IMR-90 (cell line): ENCODE data around the gene MUC20. TPM values are rescaled to one million over a fixed set of nuclear protein-coding genes. Genes with fewer than 3 reads are reported as not detected.

ENCODE experiments used
- ATAC-seq: fragments of 200-7000 bp; cut with Tn5 transposase; 2 replicates; pipeline ENCODE4 v1.9.1; 2020; ENCODE audit warnings: low read depth, mild to moderate bottlenecking, moderate library complexity
- BruUV-seq: library from RNA; stranded (reverse); fragments of 400-500 nt; replicated peaks from 2 replicates; lab custom pipeline; 2021; lab: Mats Ljungman, UMichigan
- CTCF ChIA-PET: fragments of 300-600 bp; formaldehyde crosslinking; extraction: SDS; loops from one replicate; lab custom pipeline; 2021; ENCODE audit warnings: antibody characterized with exemption; lab: Yijun Ruan, JAX
- POLR2A ChIA-PET: fragments of 300-600 bp; sonication (Branson Sonifier 250); formaldehyde crosslinking; loops from one replicate; lab custom pipeline; 2022; ENCODE audit warnings: antibody characterized with exemption; ENCODE audit not compliant: unreplicated experiment; lab: Charles Lee
- DNase-seq: peaks from one replicate; pipeline ENCODE4 v3.0.0; 2013
- H2AFZ ChIP-seq: replicated peaks from 2 replicates; pipeline ENCODE3; 2013; ENCODE audit warnings: low read length, mild to moderate bottlenecking; ENCODE audit not compliant: poor library complexity
- H2AK5ac ChIP-seq: 2 replicates; pipeline ENCODE4 v1.6.1; 2013; ENCODE audit warnings: low read depth, low read length, inconsistent platforms
- H2AK9ac ChIP-seq: replicated peaks from 2 replicates; pipeline ENCODE3; 2013; ENCODE audit warnings: mild to moderate bottlenecking, low read depth, low read length, moderate library complexity; ENCODE audit not compliant: poor library complexity
- H2BK120ac ChIP-seq: 2 replicates; pipeline ENCODE4 v1.6.1; 2013; ENCODE audit warnings: low read depth, low read length, inconsistent platforms
- H2BK15ac ChIP-seq: 3 replicates; pipeline ENCODE4 v1.6.1; 2013; ENCODE audit warnings: low read depth, low read length, inconsistent platforms
- H2BK20ac ChIP-seq: 2 replicates; pipeline ENCODE4 v1.6.1; 2013; ENCODE audit warnings: low read depth, mild to moderate bottlenecking, inconsistent platforms, low read length, moderate library complexity
- H2BK5ac ChIP-seq: 2 replicates; pipeline ENCODE4 v1.6.1; 2013; ENCODE audit warnings: mild to moderate bottlenecking, low read depth, low read length, inconsistent platforms; ENCODE audit not compliant: poor library complexity, severe bottlenecking
- H3K14ac ChIP-seq: replicated peaks from 2 replicates; pipeline ENCODE4 v1.6.1; 2013; ENCODE audit warnings: low read depth, low read length, inconsistent platforms
- H3K18ac ChIP-seq: 2 replicates; pipeline ENCODE4 v1.6.1; 2013; ENCODE audit warnings: low read depth, low read length, control low read depth
- H3K23ac ChIP-seq: 2 replicates; pipeline ENCODE4 v1.6.1; 2013; ENCODE audit warnings: low read depth, low read length, inconsistent platforms
- H3K27ac ChIP-seq: 2 replicates; pipeline ENCODE4 v1.5.1; 2013; ENCODE audit warnings: mild to moderate bottlenecking, control low read depth, low read length; ENCODE audit not compliant: insufficient read depth
- H3K27me3 ChIP-seq: 2 replicates; pipeline ENCODE4 v1.6.1; 2013; ENCODE audit warnings: low read length; ENCODE audit not compliant: control insufficient read depth, insufficient read depth
- H3K36me3 ChIP-seq: 2 replicates; pipeline ENCODE4 v1.6.1; 2013; ENCODE audit warnings: low read length, mixed read lengths; ENCODE audit not compliant: control insufficient read depth, insufficient read depth
- H3K4ac ChIP-seq: 2 replicates; pipeline ENCODE4 v1.6.1; 2013; ENCODE audit warnings: low read depth, low read length, inconsistent platforms
- H3K4me1 ChIP-seq: 2 replicates; pipeline ENCODE4 v1.6.1; 2013; ENCODE audit warnings: low read length, mixed read lengths; ENCODE audit not compliant: control insufficient read depth, insufficient read depth
- H3K4me2 ChIP-seq: 2 replicates; pipeline ENCODE4 v1.6.1; 2013; ENCODE audit warnings: low read depth, mild to moderate bottlenecking, control low read depth, low read length, moderate library complexity
- H3K4me3 ChIP-seq: 2 replicates; pipeline ENCODE4 v1.5.1; 2013; ENCODE audit warnings: low read depth, mild to moderate bottlenecking, control low read depth, low read length, moderate library complexity; ENCODE audit not compliant: insufficient read depth
- H3K56ac ChIP-seq: 2 replicates; pipeline ENCODE4 v1.6.1; 2013; ENCODE audit warnings: low read length, inconsistent platforms; ENCODE audit not compliant: insufficient read depth; ENCODE audit errors: extremely low read depth
- H3K79me1 ChIP-seq, 2 experiments: 2 replicates each; pipeline ENCODE4 v1.6.1; 2013; ENCODE audit warnings: low read length in 2 of 2, inconsistent platforms in 1 of 2, low read depth in 1 of 2
- H3K9ac ChIP-seq: 2 replicates; pipeline ENCODE4 v1.6.1; 2013; ENCODE audit warnings: low read depth, low read length, control low read depth
- H3K9me1 ChIP-seq: 2 replicates; pipeline ENCODE4 v1.6.1; 2013; ENCODE audit warnings: low read length, inconsistent platforms; ENCODE audit not compliant: insufficient read depth
- H3K9me3 ChIP-seq: 2 replicates; pipeline ENCODE4 v1.6.1; 2013; ENCODE audit warnings: low read length; ENCODE audit not compliant: control insufficient read depth, insufficient read depth
- H4K20me1 ChIP-seq: 2 replicates; pipeline ENCODE4 v1.6.1; 2013; ENCODE audit warnings: low read length, inconsistent platforms; ENCODE audit not compliant: insufficient read depth
- H4K5ac ChIP-seq: 2 replicates; pipeline ENCODE4 v1.6.1; 2013; ENCODE audit warnings: mild to moderate bottlenecking, low read depth, low read length, control low read depth
- H4K8ac ChIP-seq, 2 experiments: 2 replicates each; pipeline ENCODE4 v1.6.1; 2013; ENCODE audit warnings: low read depth in 2 of 2, low read length in 2 of 2, control low read depth in 1 of 2, inconsistent platforms in 1 of 2
- H4K91ac ChIP-seq: 2 replicates; pipeline ENCODE4 v1.6.1; 2013; ENCODE audit warnings: low read depth, low read length, inconsistent platforms; ENCODE audit not compliant: insufficient read depth
- BHLHE40 ChIP-seq: fragments of 150-350 bp; IDR thresholded peaks from 2 replicates; pipeline ENCODE4 v1.6.1; 2016; ENCODE audit warnings: mild to moderate bottlenecking, low read depth, low read length
- CEBPB ChIP-seq: IDR thresholded peaks from 2 replicates; pipeline ENCODE4 v1.6.1; 2012; ENCODE audit warnings: low read depth, low read length, improper control_type of control experiment
- CHD1 ChIP-seq: IDR thresholded peaks from 2 replicates; pipeline ENCODE4 v1.6.1; 2012; ENCODE audit warnings: low read depth, low read length, improper control_type of control experiment
- CTCF ChIP-seq: conservative IDR thresholded peaks from 2 replicates; pipeline ENCODE4 v1.5.1; 2012; ENCODE audit warnings: mild to moderate bottlenecking, low read depth, low read length, improper control_type of control experiment
- ELK1 ChIP-seq: fragments of 150-350 bp; IDR thresholded peaks from 2 replicates; pipeline ENCODE4 v1.6.1; 2016; ENCODE audit warnings: low read depth, mild to moderate bottlenecking, low read length, moderate library complexity, borderline replicate concordance
- FOS ChIP-seq: fragments of 150-350 bp; IDR thresholded peaks from 2 replicates; pipeline ENCODE4 v1.6.1; 2016; ENCODE audit warnings: low read depth, low read length
- MAFK ChIP-seq: IDR thresholded peaks from 2 replicates; pipeline ENCODE4 v1.6.1; 2012; ENCODE audit warnings: low read depth, low read length, improper control_type of control experiment
- MAZ ChIP-seq: IDR thresholded peaks from 2 replicates; pipeline ENCODE4 v1.6.1; 2012; ENCODE audit warnings: low read depth, mild to moderate bottlenecking, low read length, improper control_type of control experiment, moderate library complexity, borderline replicate concordance
- MXI1 ChIP-seq: IDR thresholded peaks from 2 replicates; pipeline ENCODE4 v1.6.1; 2012; ENCODE audit warnings: low read depth, mild to moderate bottlenecking, low read length, moderate library complexity, borderline replicate concordance
- NFE2L2 ChIP-seq: fragments of 150-350 bp; IDR thresholded peaks from 2 replicates; pipeline ENCODE4 v1.6.1; 2016; ENCODE audit warnings: low read depth, mild to moderate bottlenecking, low read length
- POLR2A ChIP-seq: IDR thresholded peaks from 2 replicates; pipeline ENCODE4 v1.6.1; 2012; ENCODE audit warnings: mild to moderate bottlenecking, low read depth, low read length
- RAD21 ChIP-seq: IDR thresholded peaks from 2 replicates; pipeline ENCODE4 v1.6.1; 2012; ENCODE audit warnings: low read length, improper control_type of control experiment
- RCOR1 ChIP-seq: IDR thresholded peaks from 2 replicates; pipeline ENCODE4 v1.6.1; 2012; ENCODE audit warnings: mild to moderate bottlenecking, low read length, improper control_type of control experiment; ENCODE audit not compliant: insufficient replicate concordance
- RFX5 ChIP-seq: IDR thresholded peaks from 2 replicates; pipeline ENCODE4 v1.8.0; 2012; ENCODE audit warnings: low read depth, mild to moderate bottlenecking, low read length, moderate library complexity
- SMC3 ChIP-seq: fragments of 150-350 bp; IDR thresholded peaks from 2 replicates; pipeline ENCODE4 v1.6.1; 2016; ENCODE audit warnings: low read depth, mild to moderate bottlenecking, antibody characterized with exemption, low read length, moderate library complexity
- USF2 ChIP-seq: fragments of 150-350 bp; IDR thresholded peaks from 2 replicates; pipeline ENCODE4 v1.6.1; 2017; ENCODE audit warnings: mild to moderate bottlenecking, antibody characterized with exemption, low read length, low read depth
- WGBS, 2 experiments: methylation state at CpG; one replicate each; pipeline versions ENCODE4 v1.1.5 to v1.1.7; 2013; ENCODE audit warnings: missing lambda C conversion rate in 2 of 2; ENCODE audit not compliant: insufficient read length in 1 of 2; ENCODE audit errors: extremely low coverage in 2 of 2; 5-methylcytosine and 5-hydroxymethylcytosine counted together
- dilution Hi-C: fragments of 300-500 bp; cut with HindIII; formaldehyde crosslinking; loops from one replicate; pipeline ENCODE4 v1.14.3; 2018; ENCODE audit warnings: low sequenced_read_pairs; ENCODE audit not compliant: unreplicated experiment
- in situ Hi-C: fragments of 300-500 bp; cut with MboI; formaldehyde crosslinking; loops from 3 replicates; pipeline ENCODE4 v1.14.3; 2019; ENCODE audit warnings: low sequenced_read_pairs, inconsistent platforms, mixed read lengths
- intact Hi-C: fragments of 100-400 bp; cut with micrococcal nuclease; formaldehyde crosslinking; loops from 2 replicates; pipeline ENCODE4 v1.10.0; 2022
- polyA plus RNA-seq, 3 experiments: library from polyadenylated mRNA; depleted of rRNA; stranded (reverse); fragments of >200 nt; gene quantifications; 2 replicates each; pipeline ENCODE4 v1.2.3, GENCODE V29; 2012; ENCODE audit warnings: low replicate concordance in 1 of 3
- total RNA-seq: library from RNA; depleted of rRNA; stranded (reverse); fragments of >200 nt; gene quantifications from 2 replicates; pipeline ENCODE4 v1.2.3, GENCODE V29; 2012

MUC20 gene
- total and polyA plus RNA-seq, 2 of the 4 experiments (the other 2 are of a cell fraction) = 0.12 TPM; not detected in 1

- ChIA-PET CTCF (no interaction called here), POLR2A (no interaction called here)
- intact Hi-C loops = no loop called here
- Histone ChIP-seq H2BK5ac (no peak overlapping the region), H2BK15ac (no peak overlapping the region), H3K14ac (no peak overlapping the region), H2AFZ (no peak overlapping the region), H3K4me2 (no peak overlapping the region), H3K56ac (no peak overlapping the region), H3K9ac (no peak overlapping the region), H3K9me3 (no peaks in the 10 kb centered on the region), H3K27ac (no peak overlapping the region), H3K18ac (no peak overlapping the region), H4K5ac (no peak overlapping the region), H3K27me3 (peaks cover 26% of the 10 kb centered on the region), H2BK120ac (no peak overlapping the region), H4K20me1 (no peaks in the 10 kb centered on the region), H2AK9ac (no peak overlapping the region), H2AK5ac (no peak overlapping the region), H3K4me3 (no peak overlapping the region), H3K9me1 (no peaks in the 10 kb centered on the region; the same call in 1 of the 2 replicates), H2BK20ac (no peak overlapping the region), H4K8ac (no peak overlapping the region), H3K23ac (no peak overlapping the region), H3K79me1 (no peaks in the 10 kb centered on the region), H3K36me3 (no peaks in the 10 kb centered on the region), H4K91ac (no peak overlapping the region), H3K4me1 (no peaks in the 10 kb centered on the region), H3K4ac (no peak overlapping the region)
- ATAC-seq (no peak), DNase-seq (no peak)
- dilution Hi-C loops = no loop called here
- no TSS peak for BruUV-seq
- in situ Hi-C loops = no loop called here
- TF ChIP-seq NFE2L2 = no peak
- TF ChIP-seq MXI1 = no peak
- TF ChIP-seq CHD1 = no peak
- TF ChIP-seq RFX5 = no peak
- TF ChIP-seq FOS = no peak
- no peak for TF ChIP-seq RAD21
- TF ChIP-seq POLR2A = no peak
- TF ChIP-seq MAZ = no peak
- TF ChIP-seq RCOR1 = no peak
- no peak for TF ChIP-seq SMC3
- TF ChIP-seq CTCF = no peak
- TF ChIP-seq MAFK = no peak
- TF ChIP-seq CEBPB = no peak
- no peak for TF ChIP-seq USF2
- TF ChIP-seq ELK1 = no peak
- TF ChIP-seq BHLHE40 = no peak
- no CpG with 5 or more reads among the region's 13 CpGs for WGBS, 2 experiments
Observed at GRCh38 chr3:195752066-195752465, 31.3 kb downstream of the MUC20 start.
